ENCODE results near the gene TRIM64C.
"Not testable (repeated sequence)": the region's sequence is repeated elsewhere in the genome, so short reads cannot be mapped to it uniquely, and the experiment has no call there.

TRIM64C gene, protein sequence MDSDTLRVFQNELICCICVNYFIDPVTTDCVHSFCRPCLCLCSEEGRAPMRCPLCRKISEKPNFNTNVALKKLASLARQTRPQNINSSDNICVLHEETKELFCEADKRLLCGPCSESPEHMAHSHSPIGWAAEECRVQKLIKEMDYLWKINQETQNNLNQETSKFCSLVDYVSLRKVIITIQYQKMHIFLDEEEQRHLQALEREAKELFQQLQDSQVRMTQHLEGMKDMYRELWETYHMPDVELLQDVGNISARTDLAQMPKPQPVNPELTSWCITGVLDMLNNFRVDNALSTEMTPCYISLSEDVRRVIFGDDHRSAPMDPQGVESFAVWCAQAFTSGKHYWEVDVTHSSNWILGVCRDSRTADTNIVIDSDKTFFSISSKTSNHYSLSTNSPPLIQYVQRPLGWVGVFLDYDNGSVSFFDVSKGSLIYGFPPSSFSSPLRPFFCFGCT

DNA sequence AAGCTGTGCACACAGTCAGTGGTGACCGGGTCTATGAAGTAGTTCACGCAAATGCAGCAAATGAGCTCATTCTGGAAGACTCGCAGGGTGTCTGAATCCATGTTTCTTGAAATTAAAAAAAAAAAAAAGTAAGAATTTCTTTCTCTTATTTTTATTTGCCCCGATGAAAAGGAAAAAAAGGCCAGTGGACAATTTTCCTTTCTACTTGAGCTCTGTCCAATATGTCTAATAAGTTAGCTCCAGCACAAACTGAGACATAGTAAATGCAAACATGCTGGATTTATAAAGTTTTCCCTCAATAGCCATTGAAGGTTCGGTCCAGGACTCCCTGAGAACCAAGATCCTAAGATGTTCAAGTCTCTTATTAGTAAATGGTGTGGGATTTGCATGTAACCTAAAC is at the start of gene TRIM64C:
TSS of gene TRIM64C (minus strand) at position 101 of the 400 bp plus-strand sequence. CDS start at position 101, 0 bp downstream.
- DNase-seq: not testable (repeated sequence)

- not testable (repeated sequence) for DNase-seq
Observed at GRCh38 chr11:49102356-49102755, 43.4 kb upstream of the TRIM64C start.

DNA sequence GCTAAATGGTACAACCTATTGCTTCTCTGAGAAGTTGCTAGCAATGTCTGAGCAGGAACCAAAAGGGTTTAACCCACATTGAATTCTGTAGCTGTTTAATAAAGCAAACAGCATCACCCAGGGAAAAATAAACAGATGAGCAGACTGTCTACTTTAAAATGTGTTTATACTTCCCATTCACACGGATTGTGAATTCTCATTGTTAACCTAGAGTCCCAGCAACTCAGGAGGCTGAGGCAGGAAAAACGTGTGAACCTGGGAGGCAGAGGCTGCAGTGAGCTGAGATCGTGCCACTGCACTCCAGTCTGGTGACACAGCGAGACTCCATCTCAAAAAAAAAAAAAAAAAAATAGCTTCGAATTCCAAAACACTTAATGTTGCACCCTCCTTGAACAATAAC is 11.0 kb upstream of the TRIM64C start:
- peak; percentile 22 for DNase-seq

DNA sequence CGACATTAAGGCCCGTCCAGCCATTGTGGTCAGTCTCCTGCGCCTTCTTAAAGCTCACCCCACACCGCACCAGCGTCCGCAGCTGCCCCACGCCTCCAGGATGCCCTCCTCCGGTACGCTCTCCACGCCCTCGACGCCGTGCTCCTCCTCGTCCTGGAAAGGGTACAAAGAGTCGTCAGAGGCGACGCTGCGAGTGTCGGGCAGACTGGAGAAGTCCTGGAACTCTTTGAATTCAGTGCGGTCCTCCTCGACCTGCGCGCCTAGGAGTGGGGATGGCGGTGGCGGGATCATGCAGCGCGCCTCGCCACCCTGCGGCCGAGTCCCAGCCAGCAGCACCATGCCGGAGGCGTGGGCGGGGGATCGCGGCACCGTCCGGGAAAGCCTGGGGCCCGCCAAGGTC is 9.1 kb downstream of the TRIM64C start:
- not testable (repeated sequence) for DNase-seq

GRCh38 chr11:49048229-49048628 is 10.7 kb downstream of the TRIM64C start:
- not testable (repeated sequence) for DNase-seq

DNA sequence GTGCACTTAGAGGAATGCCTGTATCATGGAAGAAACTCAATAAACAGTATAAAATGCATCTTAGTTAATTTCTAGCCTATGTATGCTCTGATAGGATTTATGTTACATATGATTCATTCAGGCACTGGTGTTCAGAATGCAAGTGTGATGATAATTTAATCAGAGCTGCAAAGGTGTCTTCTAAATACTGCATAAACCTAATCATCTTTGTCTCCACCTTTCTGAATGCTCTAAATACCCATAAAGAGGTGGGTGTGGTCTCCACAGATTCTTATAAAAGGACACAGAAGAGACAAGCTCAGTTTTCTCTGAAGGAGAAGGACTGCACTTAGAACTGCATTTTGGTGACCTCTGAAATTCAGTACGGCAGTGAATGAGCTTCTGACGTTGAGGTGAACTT is 30.4 kb downstream of the TRIM64C start, which contains the start of gene TRIM49B:
TSS of gene TRIM49B (plus strand) at position 301 of the 400 bp plus-strand sequence. CDS start 2,777 bp downstream, outside the sequence.
- not testable (repeated sequence) for DNase-seq

All from DMS53 (cell line).